ENCODE measurements around the gene SUPT20H.
A peak's percentile ranks its signal among the peaks of the same experiment; 100 is the strongest.
"Not testable (repeated sequence)": the region's sequence is repeated elsewhere in the genome, so short reads cannot be mapped to it uniquely, and the experiment has no call there.

Gene SUPT20H

GRCh38 chr13:37070145-37070695, 10.7 kb upstream of the SUPT20H start:
- no peak for DNase-seq

- DNase-seq: peak in 1 of 56 donors; percentile 26
Observed at GRCh38 chr13:37069597-37070103, 10.2 kb upstream of the SUPT20H start.

GRCh38 chr13:37068962-37069361, 9.5 kb upstream of the SUPT20H start:
- no peak for DNase-seq

GRCh38 chr13:37067874-37068273, 8.4 kb upstream of the SUPT20H start:
- DNase-seq: no peak

GRCh38 chr13:37065890-37066526, 6.5 kb upstream of the SUPT20H start:
- DNase-seq: no peak

- DNase-seq: no peak
Observed at GRCh38 chr13:37059848-37060192, 332 bp upstream of the SUPT20H start.

- not testable (repeated sequence) for DNase-seq
Observed at GRCh38 chr13:37056228-37056627, 3.3 kb downstream of the SUPT20H start.

- DNase-seq: not testable (repeated sequence)
Observed at GRCh38 chr13:37053111-37053510, 6.4 kb downstream of the SUPT20H start.

- no peak for DNase-seq
Observed at GRCh38 chr13:37049810-37050209, 9.7 kb downstream of the SUPT20H start.

GRCh38 chr13:37047846-37048245, 11.6 kb downstream of the SUPT20H start:
- DNase-seq: no peak

GRCh38 chr13:37047032-37047431, 12.5 kb downstream of the SUPT20H start:
- no peak for DNase-seq

- DNase-seq: no peak
Observed at GRCh38 chr13:37046062-37046461, 13.4 kb downstream of the SUPT20H start.

GRCh38 chr13:37040789-37041188, 18.7 kb downstream of the SUPT20H start:
- no peak for DNase-seq

- DNase-seq: no peak
Observed at GRCh38 chr13:37039896-37040295, 19.6 kb downstream of the SUPT20H start.

- no peak for DNase-seq
Observed at GRCh38 chr13:37037241-37037640, 22.2 kb downstream of the SUPT20H start.

- no peak for DNase-seq
Observed at GRCh38 chr13:37029617-37030016, 29.9 kb downstream of the SUPT20H start.

GRCh38 chr13:37027639-37028038, 31.8 kb downstream of the SUPT20H start:
- DNase-seq: no peak

- no peak for DNase-seq
Observed at GRCh38 chr13:37026771-37027170, 32.7 kb downstream of the SUPT20H start.

- no peak for DNase-seq
Observed at GRCh38 chr13:37023871-37024270, 35.6 kb downstream of the SUPT20H start.

- DNase-seq: no peak
Observed at GRCh38 chr13:37014609-37015008, 44.9 kb downstream of the SUPT20H start.

GRCh38 chr13:37011788-37012187, 47.7 kb downstream of the SUPT20H start:
- no peak for DNase-seq

GRCh38 chr13:37011002-37011401, 48.5 kb downstream of the SUPT20H start:
- no peak for DNase-seq

GRCh38 chr13:37010424-37010823, 49.1 kb downstream of the SUPT20H start:
- DNase-seq: no peak

GRCh38 chr13:37009692-37010091, 49.8 kb downstream of the SUPT20H start:
- DNase-seq: no peak

All from amygdala (tissue), 56 donors.